ENCODE data around the gene GPR65. TPM values are rescaled to one million over a fixed set of nuclear protein-coding genes. Genes with fewer than 3 reads are reported as not detected.

Gene GPR65
- total RNA-seq, 1 experiment from 2014 or later, result not detected

GRCh38 chr14:88060576-88060975 is 55.6 kb downstream of the GPR65 start:
- Histone ChIP-seq H3K4me1 (ENCODE audit: insufficient read depth, low read length) (peaks cover 6% of the 10 kb centered on the region), H3K27ac (ENCODE audit: low read length) (no peak overlapping the region), H4K20me1 (ENCODE audit: low read length) (no peaks in the 10 kb centered on the region), H3K27me3 (ENCODE audit: low read length) (no peaks in the 10 kb centered on the region), H3K9ac (ENCODE audit: low read length) (no peak overlapping the region), H3K36me3 (ENCODE audit: low read depth, low read length) (no peaks in the 10 kb centered on the region), H3K4me3 (ENCODE audit: low read length) (no peak overlapping the region), H3F3A (ENCODE audit: low read length, unreplicated experiment) (no peaks in the 10 kb centered on the region), H3K4me2 (ENCODE audit: low read length) (no peak overlapping the region), H3K79me2 (ENCODE audit: low read length) (no peaks in the 10 kb centered on the region), H3K9me2 (replicated peaks; ENCODE audit: low read length) (no peaks in the 10 kb centered on the region), H3K9me3 (ENCODE audit: low read length) (no peaks in the 10 kb centered on the region), H2AFZ (ENCODE audit: low read length) (no peak overlapping the region)
- CTCF ChIA-PET, result no interaction called here
- DNase-seq (no peak), ATAC-seq (no peak)
- no TSS peak for BruUV-seq (replicated peaks)
- TF ChIP-seq EZH2 (IDR thresholded peaks at IDR 0.05; ENCODE audit: low read length, unreplicated experiment) (no peak), CTCF (conservative IDR thresholded peaks at IDR 0.05; ENCODE audit: low read depth, low read length) (no peak), EZH2phosphoT487 (IDR thresholded peaks at IDR 0.05; ENCODE audit: borderline replicate concordance, low read length) (no peak)
- POLR2A ChIA-PET (ENCODE audit: unreplicated experiment), result no interaction called here
- intact Hi-C loops (cut with micrococcal nuclease), result no loop called here

- DNase-seq (no peak), ATAC-seq (no peak)
- Histone ChIP-seq H3K4me1 (ENCODE audit: insufficient read depth, low read length) (peaks cover 6% of the 10 kb centered on the region), H3K27ac (ENCODE audit: low read length) (no peak overlapping the region), H3K4me3 (ENCODE audit: low read length) (no peak overlapping the region), H3K9ac (ENCODE audit: low read length) (no peak overlapping the region), H3K4me2 (ENCODE audit: low read length) (no peak overlapping the region), H2AFZ (ENCODE audit: low read length) (no peak overlapping the region), H3K27me3 (ENCODE audit: low read length) (no peaks in the 10 kb centered on the region), H3K9me2 (replicated peaks; ENCODE audit: low read length) (no peaks in the 10 kb centered on the region), H3K36me3 (ENCODE audit: low read depth, low read length) (no peaks in the 10 kb centered on the region), H3F3A (ENCODE audit: low read length, unreplicated experiment) (no peaks in the 10 kb centered on the region), H3K79me2 (ENCODE audit: low read length) (no peaks in the 10 kb centered on the region), H3K9me3 (ENCODE audit: low read length) (no peaks in the 10 kb centered on the region), H4K20me1 (ENCODE audit: low read length) (no peaks in the 10 kb centered on the region)
- TF ChIP-seq EZH2 (IDR thresholded peaks at IDR 0.05; ENCODE audit: low read length, unreplicated experiment), result no peak
- ChIA-PET POLR2A (ENCODE audit: unreplicated experiment) (no interaction called here), CTCF (no interaction called here)
- BruUV-seq (replicated peaks), result no TSS peak
- intact Hi-C loops (cut with micrococcal nuclease), result no loop called here
Observed at GRCh38 chr14:88063811-88064210, 58.9 kb downstream of the GPR65 start.

Other genes with a start within 250 kb of the GPR65 start
- gene GALC, start 12.0 kb upstream of the GPR65 start, total RNA-seq (2014; rRNA removed), result 0.18 and 0.40 TPM in 2 replicates